GM12865 (cell line): ENCODE results near the gene TMEM38A.
"Not testable (repeated sequence)": the region's sequence is repeated elsewhere in the genome, so short reads cannot be mapped to it uniquely, and the experiment has no call there.

Source experiments
- DNase-seq: peaks from one replicate; pipeline ENCODE4 v3.0.0; 2010; ENCODE audit warnings: low read depth
- H3K4me3 ChIP-seq: 2 replicates; pipeline ENCODE4 v1.5.1; 2011; ENCODE audit warnings: mild to moderate bottlenecking, low read depth, low read length, control low read depth
- CTCF ChIP-seq: IDR thresholded peaks from 2 replicates; pipeline ENCODE4 v1.5.1; 2011; ENCODE audit warnings: low read length, control low read depth, low read depth, inconsistent platforms; ENCODE audit not compliant: insufficient read depth; ENCODE audit errors: missing control alignments

TMEM38A gene

GRCh38 chr19:16715611-16716010 is 54.7 kb downstream of the TMEM38A start:
- no peak for TF ChIP-seq CTCF
- H3K4me3 ChIP-seq = no peak overlapping the region

GRCh38 chr19:16721051-16721450 is 60.1 kb downstream of the TMEM38A start:
- TF ChIP-seq CTCF = no peak
- DNase-seq = no peak

More at GRCh38 chr19:16715611-16716010, 54.7 kb downstream of the TMEM38A start:
- peak; percentile 44 for DNase-seq

GRCh38 chr19:16722591-16722990 is 61.7 kb downstream of the TMEM38A start:
- DNase-seq = no peak
- no peak overlapping the region for H3K4me3 ChIP-seq
- no peak for TF ChIP-seq CTCF

More at GRCh38 chr19:16721051-16721450, 60.1 kb downstream of the TMEM38A start:
- H3K4me3 ChIP-seq = no peak overlapping the region

GRCh38 chr19:16726916-16727315 is 66.0 kb downstream of the TMEM38A start:
- no peak for DNase-seq
- H3K4me3 ChIP-seq = no peak overlapping the region
- no peak for TF ChIP-seq CTCF

GRCh38 chr19:16735650-16736266 is 74.8 kb downstream of the TMEM38A start:
- not testable (repeated sequence) for H3K4me3 ChIP-seq, DNase-seq

GRCh38 chr19:16736709-16737108 is 75.8 kb downstream of the TMEM38A start:
- no peak for TF ChIP-seq CTCF
- DNase-seq = peak; percentile 26
- H3K4me3 ChIP-seq = no peak overlapping the region

- no peak for DNase-seq
- TF ChIP-seq CTCF = no peak
- no peak overlapping the region for H3K4me3 ChIP-seq
These were observed 77.0 kb downstream of the TMEM38A start for GRCh38 chr19:16737911-16738310.
